Lung (tissue), 12 donors: Measurements from ENCODE around the gene SLC7A8. TPM values are rescaled to one million over a fixed set of nuclear protein-coding genes. Genes with fewer than 3 reads are reported as not detected.

ENCODE experiments used
- ATAC-seq: fragments of 200-7000 bp; cut with Tn5 transposase; one replicate; pipeline ENCODE4 v1.9.1; 2020; ENCODE audit warnings: moderate number of reproducible peaks; ENCODE audit not compliant: insufficient read depth, low FRiP score
- DNase-seq, 3 donors: peaks; one replicate each; pipeline ENCODE4 v3.0.0-alpha.2; 2013 to 2017
- H3K27ac ChIP-seq, 2 donors: one replicate each; pipeline ENCODE4 v1.5.1; 2013; ENCODE audit warnings: mild to moderate bottlenecking in 2 of 2, moderate library complexity in 2 of 2, control low read depth in 1 of 2, inconsistent platforms in 1 of 2, low read depth in 1 of 2, low read length in 1 of 2
- H3K27me3 ChIP-seq, 3 donors: one replicate each; pipeline ENCODE4 v1.5.1; 2013; ENCODE audit warnings: low read length in 2 of 3; ENCODE audit not compliant: control insufficient read depth in 3 of 3, insufficient read depth in 3 of 3
- H3K36me3 ChIP-seq, 4 donors: one replicate each; pipeline ENCODE4 v1.5.1; 2013; ENCODE audit warnings: low read length in 4 of 4, mild to moderate bottlenecking in 1 of 4, moderate library complexity in 1 of 4; ENCODE audit not compliant: control insufficient read depth in 4 of 4, insufficient read depth in 4 of 4
- H3K4me1 ChIP-seq, 5 donors: one replicate each; pipeline ENCODE4 v1.5.1; 2013; ENCODE audit warnings: low read length in 5 of 5, mild to moderate bottlenecking in 2 of 5, moderate library complexity in 1 of 5; ENCODE audit not compliant: control insufficient read depth in 5 of 5, insufficient read depth in 5 of 5
- H3K4me3 ChIP-seq: one replicate; pipeline ENCODE4 v1.5.1; 2013; ENCODE audit warnings: mild to moderate bottlenecking, control low read depth, moderate library complexity
- H3K9ac ChIP-seq, 2 donors: one replicate each; pipeline ENCODE4 v1.5.1; 2013; ENCODE audit warnings: low read length in 2 of 2, control low read depth in 1 of 2; ENCODE audit not compliant: insufficient read depth in 1 of 2
- H3K9me3 ChIP-seq, 4 donors: one replicate each; pipeline ENCODE4 v1.5.1; 2013; ENCODE audit warnings: low read length in 3 of 4, mild to moderate bottlenecking in 1 of 4, moderate library complexity in 1 of 4; ENCODE audit not compliant: control insufficient read depth in 4 of 4, insufficient read depth in 3 of 4
- WGBS, 2 donors: extraction: QIAGEN DNeasy Blood & Tissue Kit; methylation state at CpG; one replicate each; pipeline ENCODE4 v1.1.7; 2013; 5-methylcytosine and 5-hydroxymethylcytosine counted together
- polyA plus RNA-seq, 2 donors: library from polyadenylated mRNA; stranded (reverse); fragments of 200-250 nt; gene quantifications; one replicate each; pipeline ENCODE4 v1.2.1, GENCODE V29; 2013
- total RNA-seq, 2 donors: library from RNA; depleted of rRNA in 1 of 2; stranded (reverse); fragments of >200 nt in 1 of 2; gene quantifications; one replicate each; pipeline ENCODE4 v1.2.1, GENCODE V29; 2014 to 2021
- TF ChIP-seq, protein P1 (sequence below): IDR thresholded peaks from 2 replicates; pipeline ENCODE4 v1.5.1; 2012; ENCODE audit warnings: mild to moderate bottlenecking; ENCODE audit errors: control extremely low read depth, extremely low read depth
- donor health status: control.
- donor health status: control.
- donor health status: Bipolar disorder and iron deficiency.
- donor health status: healthy.
- donor health status: DM: yes; HTN: yes; CAD: no.

SLC7A8 gene
- total and polyA plus RNA-seq, 4 donors: 28.1 to 74.0 (median 41.9) TPM

DNA sequence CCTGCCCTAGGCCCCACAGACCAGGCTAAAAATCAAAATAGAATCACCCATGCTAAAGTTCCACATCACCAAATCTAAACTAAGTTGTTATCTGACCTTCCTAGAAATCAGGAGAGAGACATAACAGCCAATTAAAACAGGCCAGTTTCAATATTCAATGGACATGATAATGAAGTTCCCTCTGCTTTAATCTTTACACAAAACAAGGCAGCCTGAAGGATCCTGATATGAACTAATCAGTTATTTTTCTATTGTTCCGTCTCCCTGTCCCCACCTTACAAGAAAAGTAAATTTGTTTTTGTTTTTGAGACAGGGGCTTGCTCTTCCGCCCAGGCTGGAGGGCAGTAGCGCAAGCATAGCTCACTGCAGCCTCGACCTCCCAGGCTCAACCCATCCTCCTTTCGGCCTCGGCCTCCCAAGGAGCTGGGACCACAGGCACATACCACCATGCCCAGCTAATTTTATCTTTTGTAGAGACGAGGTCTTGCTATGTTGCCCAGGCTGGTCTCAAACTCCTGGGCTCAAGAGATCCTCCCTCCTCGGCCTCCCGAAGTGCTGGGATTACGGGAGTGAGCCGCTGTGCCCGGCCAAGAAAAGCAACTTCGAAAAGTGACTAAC is 59.0 kb downstream of the SLC7A8 start:
- Histone ChIP-seq H3K4me1 (peaks cover 0 to 25% (median 11%) of the 10 kb centered on the region in 5 donors), H3K36me3 (peaks cover 0 to 27% (median 14%) of the 10 kb centered on the region in 4 donors), H3K9ac (no peak overlapping the region), H3K27me3 (no peaks in the 10 kb centered on the region), H3K9me3 (no peaks in the 10 kb centered on the region), H3K27ac (no peak overlapping the region), H3K4me3 (no peak overlapping the region)
- TF ChIP-seq, protein P1, sequence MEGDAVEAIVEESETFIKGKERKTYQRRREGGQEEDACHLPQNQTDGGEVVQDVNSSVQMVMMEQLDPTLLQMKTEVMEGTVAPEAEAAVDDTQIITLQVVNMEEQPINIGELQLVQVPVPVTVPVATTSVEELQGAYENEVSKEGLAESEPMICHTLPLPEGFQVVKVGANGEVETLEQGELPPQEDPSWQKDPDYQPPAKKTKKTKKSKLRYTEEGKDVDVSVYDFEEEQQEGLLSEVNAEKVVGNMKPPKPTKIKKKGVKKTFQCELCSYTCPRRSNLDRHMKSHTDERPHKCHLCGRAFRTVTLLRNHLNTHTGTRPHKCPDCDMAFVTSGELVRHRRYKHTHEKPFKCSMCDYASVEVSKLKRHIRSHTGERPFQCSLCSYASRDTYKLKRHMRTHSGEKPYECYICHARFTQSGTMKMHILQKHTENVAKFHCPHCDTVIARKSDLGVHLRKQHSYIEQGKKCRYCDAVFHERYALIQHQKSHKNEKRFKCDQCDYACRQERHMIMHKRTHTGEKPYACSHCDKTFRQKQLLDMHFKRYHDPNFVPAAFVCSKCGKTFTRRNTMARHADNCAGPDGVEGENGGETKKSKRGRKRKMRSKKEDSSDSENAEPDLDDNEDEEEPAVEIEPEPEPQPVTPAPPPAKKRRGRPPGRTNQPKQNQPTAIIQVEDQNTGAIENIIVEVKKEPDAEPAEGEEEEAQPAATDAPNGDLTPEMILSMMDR: no peak
- DNase-seq: no peak
- WGBS, 2 donors: 89 to 93% methylated on average over 13 of the region's 13 CpGs
- ATAC-seq: no peak

DNA sequence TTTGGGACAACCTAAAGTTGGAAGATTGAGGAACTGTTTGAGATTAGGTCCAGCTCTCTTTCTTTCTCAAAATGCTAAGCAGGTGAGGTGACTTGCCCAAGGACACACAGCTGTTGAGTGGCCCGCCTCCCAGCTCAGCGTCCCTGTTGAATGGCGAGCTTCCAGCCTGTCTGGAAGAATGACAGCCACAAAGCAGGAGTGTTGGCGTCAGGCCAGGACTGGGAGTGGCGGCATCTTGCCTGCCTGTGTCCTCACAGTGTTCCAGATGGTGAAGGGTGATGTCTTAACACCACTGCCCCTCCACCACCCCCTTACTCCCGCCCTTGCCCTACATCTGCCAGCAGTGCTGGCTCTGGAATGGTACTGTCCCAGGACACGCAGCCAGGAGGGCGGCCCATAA is 60.0 kb downstream of the SLC7A8 start:
- DNase-seq (peak; percentile 53 to 63 (median 63)), ATAC-seq (no peak)
- H3K36me3 ChIP-seq: peaks cover 0 to 16% (median 10%) of the 10 kb centered on the region in 4 donors
- WGBS, 2 donors: 48 to 55% methylated on average over 8 of the region's 8 CpGs
- peaks cover 0 to 25% (median 11%) of the 10 kb centered on the region in 5 donors for H3K4me1 ChIP-seq
- H3K27ac ChIP-seq: no peak overlapping the region
- no peaks in the 10 kb centered on the region for H3K9me3 ChIP-seq
- H3K4me3 ChIP-seq: no peak overlapping the region
- TF ChIP-seq, protein P1: no peak
- no peaks in the 10 kb centered on the region for H3K27me3 ChIP-seq
- peak overlapping the region in 1 of 2 donors; percentile 2 for H3K9ac ChIP-seq

DNA sequence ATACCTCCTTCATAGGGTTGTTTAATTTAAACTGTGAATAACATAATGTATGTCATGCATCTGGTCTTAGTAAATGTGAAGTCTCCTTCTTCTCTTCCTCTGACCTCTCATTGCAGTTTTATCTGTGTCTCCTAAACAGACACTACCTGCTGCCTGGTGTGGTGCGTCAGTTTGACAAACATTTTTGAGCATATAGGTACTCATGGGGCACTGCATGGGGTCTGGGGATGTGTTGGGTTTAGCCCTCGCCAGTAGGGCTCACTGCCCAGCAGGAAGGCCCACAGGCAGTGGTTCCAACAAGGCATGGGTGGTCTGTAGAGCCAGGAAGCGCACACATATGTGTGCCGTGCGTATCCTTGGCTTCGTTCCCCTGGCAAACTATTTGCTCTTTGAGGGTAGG is 61.4 kb downstream of the SLC7A8 start:
- no peaks in the 10 kb centered on the region for H3K27me3 ChIP-seq
- no peak overlapping the region for H3K4me3 ChIP-seq
- TF ChIP-seq, protein P1: no peak
- 92% methylated on average over 6 of the region's 6 CpGs for WGBS, 2 donors
- peaks cover 0 to 9% (median 2%) of the 10 kb centered on the region in 4 donors for H3K36me3 ChIP-seq
- H3K9me3 ChIP-seq: no peaks in the 10 kb centered on the region
- H3K9ac ChIP-seq: no peak overlapping the region
- DNase-seq (no peak), ATAC-seq (no peak)
- H3K27ac ChIP-seq: no peak overlapping the region
- peaks cover 0 to 25% (median 11%) of the 10 kb centered on the region in 5 donors for H3K4me1 ChIP-seq

DNA sequence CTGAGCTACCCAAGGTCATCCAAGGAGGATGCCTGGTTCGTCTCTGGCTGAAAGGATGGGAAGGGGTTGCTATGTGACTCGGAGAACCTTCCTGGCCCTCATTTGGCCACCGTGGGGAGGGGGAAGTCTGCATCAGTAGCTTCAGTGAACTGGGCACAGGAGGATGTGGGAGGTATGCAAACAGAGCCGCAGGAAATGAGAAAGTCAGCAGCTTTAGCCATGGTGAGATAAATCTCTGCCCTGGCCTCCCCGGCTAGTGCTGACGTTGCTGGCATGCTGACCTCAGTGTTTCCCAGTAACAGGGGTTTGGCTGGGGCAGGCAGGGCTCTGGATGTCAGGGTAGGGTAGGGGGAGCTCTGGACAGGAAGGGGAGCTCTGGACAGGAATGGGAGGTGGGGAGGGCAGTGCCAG is 62.1 kb downstream of the SLC7A8 start:
- Histone ChIP-seq H3K4me1 (peaks cover 0 to 25% (median 11%) of the 10 kb centered on the region in 5 donors), H3K9me3 (no peaks in the 10 kb centered on the region), H3K4me3 (no peak overlapping the region), H3K9ac (no peak overlapping the region), H3K27ac (no peak overlapping the region), H3K27me3 (no peaks in the 10 kb centered on the region), H3K36me3 (peaks cover 0 to 8% (median 0%) of the 10 kb centered on the region in 4 donors)
- ATAC-seq: peak; percentile 4
- TF ChIP-seq, protein P1: no peak
- DNase-seq: peak; percentile 39 to 58 (median 42)
- 41 to 46% methylated on average over 6 of the region's 6 CpGs for WGBS, 2 donors
